Measurements from ENCODE around the gene SEC22C.

The SEC22C gene

DNA sequence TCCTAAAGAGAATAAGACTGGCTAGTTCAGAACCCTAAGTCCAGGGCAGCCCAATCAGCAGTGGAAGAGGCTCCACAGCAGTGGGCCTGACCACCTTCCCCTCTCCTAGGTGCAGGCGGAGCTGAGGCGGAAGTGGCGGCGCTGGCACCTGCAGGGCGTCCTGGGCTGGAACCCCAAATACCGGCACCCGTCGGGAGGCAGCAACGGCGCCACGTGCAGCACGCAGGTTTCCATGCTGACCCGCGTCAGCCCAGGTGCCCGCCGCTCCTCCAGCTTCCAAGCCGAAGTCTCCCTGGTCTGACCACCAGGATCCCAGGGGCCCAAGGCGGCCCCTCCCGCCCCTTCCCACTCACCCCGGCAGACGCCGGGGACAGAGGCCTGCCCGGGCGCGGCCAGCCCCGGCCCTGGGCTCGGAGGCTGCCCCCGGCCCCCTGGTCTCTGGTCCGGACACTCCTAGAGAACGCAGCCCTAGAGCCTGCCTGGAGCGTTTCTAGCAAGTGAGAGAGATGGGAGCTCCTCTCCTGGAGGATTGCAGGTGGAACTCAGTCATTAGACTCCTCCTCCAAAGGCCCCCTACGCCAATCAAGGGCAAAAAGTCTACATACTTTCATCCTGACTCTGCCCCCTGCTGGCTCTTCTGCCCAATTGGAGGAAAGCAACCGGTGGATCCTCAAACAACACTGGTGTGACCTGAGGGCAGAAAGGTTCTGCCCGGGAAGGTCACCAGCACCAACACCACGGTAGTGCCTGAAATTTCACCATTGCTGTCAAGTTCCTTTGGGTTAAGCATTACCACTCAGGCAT lies 45.6 kb downstream of the SEC22C start:
- DNase-seq (ENCODE audit: low read depth): no peak

- DNase-seq (ENCODE audit: low read depth): no peak
Observed at GRCh38 chr3:42533161-42533897, 48.4 kb downstream of the SEC22C start.

GRCh38 chr3:42532229-42532628 lies 49.5 kb downstream of the SEC22C start:
- DNase-seq (ENCODE audit: low read depth): no peak

GRCh38 chr3:42531470-42531869 lies 50.3 kb downstream of the SEC22C start:
- DNase-seq (ENCODE audit: low read depth): no peak

DNA sequence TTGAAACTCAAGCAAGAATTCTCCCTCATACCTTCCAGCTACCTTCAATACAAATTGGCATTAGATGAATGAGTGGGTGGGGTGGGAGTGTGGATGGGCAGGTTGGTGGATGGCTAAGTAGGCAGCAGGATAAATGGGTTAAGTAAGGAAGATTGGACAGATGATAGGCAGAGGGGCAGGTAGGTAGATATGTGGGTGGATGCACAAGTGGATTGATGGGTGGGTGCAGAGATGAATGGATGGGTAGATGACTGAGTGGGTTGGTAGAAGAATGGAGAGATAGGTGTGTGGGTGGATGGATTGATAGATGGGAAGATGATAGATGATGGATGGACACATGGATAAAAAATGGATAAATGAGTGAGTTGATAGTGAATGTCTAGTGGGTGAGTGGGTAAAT lies 51.7 kb downstream of the SEC22C start:
- DNase-seq (ENCODE audit: low read depth): no peak

DNA sequence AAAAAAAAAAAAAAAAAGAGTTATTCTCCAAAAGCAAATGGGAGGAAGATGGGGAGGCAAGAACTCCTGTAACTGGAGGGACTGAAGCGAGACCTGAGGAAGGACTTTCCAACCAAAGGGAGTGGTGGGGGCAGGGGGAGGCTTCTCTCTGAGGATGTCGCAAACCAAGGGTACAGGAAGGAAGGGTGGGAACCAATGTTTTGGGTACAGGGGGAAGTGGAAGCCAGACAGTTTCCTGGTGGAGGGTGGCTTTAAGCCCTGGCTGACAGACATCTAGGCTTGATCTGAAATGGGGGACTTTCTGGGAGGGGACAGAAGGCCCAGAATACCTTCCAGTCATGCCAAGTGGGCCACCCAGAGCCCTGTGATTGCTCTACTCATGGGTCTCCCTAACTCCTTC lies 52.3 kb downstream of the SEC22C start:
- DNase-seq (ENCODE audit: low read depth): no peak

DNA sequence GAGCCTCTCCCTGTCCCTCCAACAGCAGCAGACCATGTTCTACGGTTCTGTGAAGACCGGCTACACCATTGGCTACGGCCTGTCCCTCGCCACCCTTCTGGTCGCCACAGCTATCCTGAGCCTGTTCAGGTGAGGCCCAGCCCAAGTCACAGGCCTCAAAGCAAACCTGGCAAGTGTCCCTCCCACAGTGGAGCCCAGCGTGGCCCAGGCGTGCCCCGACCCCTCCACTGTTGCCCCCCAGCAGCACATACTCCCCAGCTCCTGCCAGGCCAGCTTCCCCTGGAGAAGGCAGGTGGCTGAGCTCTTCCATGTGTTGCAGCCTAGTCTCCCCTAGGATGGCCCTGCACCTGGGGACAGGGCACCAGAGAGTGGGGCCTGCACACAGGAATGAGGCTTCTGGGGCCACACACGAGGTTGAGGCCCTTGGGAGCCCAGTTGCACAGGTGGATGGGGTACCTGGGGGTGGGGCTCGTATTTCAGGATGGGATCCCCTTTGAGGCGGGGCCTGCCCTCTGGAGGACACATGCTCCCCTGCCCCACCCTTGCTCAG lies 54.3 kb downstream of the SEC22C start:
- no peak for DNase-seq (ENCODE audit: low read depth)

DNA sequence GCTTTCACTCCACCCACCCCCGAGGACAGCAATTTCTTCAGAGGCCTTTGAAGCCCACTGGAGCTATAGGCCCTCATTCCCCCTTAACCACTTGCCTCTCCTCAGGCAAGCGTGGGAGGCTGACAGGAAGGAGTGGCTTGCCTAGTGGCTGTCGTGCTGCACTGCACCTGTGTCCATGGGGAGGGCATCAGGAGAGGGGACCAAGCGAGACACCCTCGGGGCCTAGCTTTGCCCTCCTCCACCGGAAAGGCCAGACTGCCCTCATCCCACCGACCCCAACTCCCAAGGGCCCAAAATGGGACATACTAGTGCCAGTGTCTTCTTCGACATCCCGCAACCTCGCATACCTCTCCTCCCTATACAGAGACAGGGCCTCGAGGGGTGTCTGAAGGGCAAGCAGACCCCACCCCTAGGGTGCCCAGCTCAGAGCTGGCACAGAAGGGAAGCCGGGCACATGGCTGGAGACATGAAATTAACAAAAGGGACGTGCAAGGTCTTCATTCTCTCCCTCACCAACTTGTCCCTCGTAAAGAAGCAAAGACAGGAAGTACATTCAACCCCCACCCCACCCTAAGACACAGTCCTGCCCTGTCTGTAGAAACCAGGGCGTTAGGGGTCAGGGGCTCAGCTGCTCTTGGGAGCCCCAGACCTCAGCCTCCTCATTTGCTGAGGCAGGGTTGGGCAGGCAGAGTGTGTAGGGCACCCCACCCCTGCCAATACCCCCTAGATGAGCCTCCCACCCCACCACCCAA lies 55.0 kb downstream of the SEC22C start:
- no peak for DNase-seq (ENCODE audit: low read depth)

DNA sequence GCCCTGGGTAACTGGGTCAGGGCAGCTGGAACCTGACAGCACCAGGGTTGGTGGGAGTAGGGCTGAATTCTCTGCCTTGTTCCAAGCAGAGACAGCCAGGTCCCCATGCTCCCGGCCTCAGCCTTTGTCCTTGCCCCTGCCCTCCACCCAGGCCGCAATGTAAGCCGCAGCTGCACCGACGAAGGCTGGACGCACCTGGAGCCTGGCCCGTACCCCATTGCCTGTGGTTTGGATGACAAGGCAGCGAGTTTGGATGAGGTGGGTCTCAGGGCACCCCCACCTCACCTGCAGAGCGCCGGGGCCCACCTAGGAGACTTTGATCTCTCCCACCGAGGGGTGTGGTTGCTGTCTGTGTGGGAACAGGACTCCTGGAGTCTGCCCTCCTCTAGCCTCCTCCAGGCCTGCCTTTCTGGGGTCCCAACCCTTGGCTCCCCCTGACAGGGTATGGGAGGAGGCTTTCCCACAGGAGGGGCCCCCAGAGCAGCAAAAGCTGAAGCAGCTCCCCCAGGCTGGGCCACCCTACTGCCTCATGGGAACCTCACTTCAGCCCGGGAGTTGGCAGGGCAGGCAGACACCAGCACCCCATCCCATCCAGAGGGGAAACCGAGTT lies 55.9 kb downstream of the SEC22C start:
- DNase-seq (ENCODE audit: low read depth): no peak

- no peak for DNase-seq (ENCODE audit: low read depth)
Observed at GRCh38 chr3:42525212-42525611, 56.6 kb downstream of the SEC22C start.

DNA sequence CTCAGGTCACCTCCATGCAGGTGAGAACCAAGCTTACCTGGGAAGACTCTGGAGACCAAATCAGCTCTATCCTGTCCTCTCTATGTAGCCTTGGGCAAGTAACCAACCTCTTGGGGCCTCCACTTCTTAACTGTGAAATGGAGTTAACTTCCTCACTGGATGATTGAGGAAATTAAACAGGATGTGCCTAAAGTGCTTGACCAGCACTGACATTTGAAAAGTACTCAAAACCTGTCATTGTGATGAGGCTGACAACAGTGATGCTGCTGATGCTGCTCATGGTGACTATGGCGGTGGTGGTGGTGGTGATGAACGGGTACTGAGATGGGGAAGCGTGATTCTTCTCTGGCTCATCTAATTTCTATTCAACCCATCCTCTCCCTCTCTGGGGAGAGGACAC lies 57.0 kb downstream of the SEC22C start:
- no peak for DNase-seq (ENCODE audit: low read depth)

DNA sequence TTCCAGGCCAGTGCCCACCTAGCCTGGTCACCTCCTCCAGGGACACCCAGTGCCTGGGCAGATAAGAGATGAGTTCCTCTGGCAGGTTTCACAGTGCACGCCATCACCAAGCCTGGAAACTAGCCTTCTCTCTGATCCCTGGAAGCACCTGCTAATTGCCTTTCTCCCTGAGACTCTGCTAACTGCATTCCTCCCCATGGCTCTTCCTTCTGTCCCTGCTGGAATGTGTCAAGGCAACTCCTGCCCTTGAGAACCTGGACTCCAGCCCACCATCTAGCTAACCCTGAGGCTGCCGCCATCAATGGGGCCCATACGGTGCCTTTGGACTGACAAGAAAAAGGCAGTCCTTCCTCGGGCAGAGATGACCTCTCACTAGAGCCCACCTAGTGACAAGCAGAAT lies 60.9 kb downstream of the SEC22C start:
- DNase-seq (ENCODE audit: low read depth): no peak

- DNase-seq (ENCODE audit: low read depth): no peak
Observed at GRCh38 chr3:42520336-42520735, 61.4 kb downstream of the SEC22C start.

- no peak for DNase-seq (ENCODE audit: low read depth)
Observed at GRCh38 chr3:42519568-42519962, 62.2 kb downstream of the SEC22C start.

GRCh38 chr3:42518800-42519567 lies 62.8 kb downstream of the SEC22C start:
- no peak for DNase-seq (ENCODE audit: low read depth)

DNA sequence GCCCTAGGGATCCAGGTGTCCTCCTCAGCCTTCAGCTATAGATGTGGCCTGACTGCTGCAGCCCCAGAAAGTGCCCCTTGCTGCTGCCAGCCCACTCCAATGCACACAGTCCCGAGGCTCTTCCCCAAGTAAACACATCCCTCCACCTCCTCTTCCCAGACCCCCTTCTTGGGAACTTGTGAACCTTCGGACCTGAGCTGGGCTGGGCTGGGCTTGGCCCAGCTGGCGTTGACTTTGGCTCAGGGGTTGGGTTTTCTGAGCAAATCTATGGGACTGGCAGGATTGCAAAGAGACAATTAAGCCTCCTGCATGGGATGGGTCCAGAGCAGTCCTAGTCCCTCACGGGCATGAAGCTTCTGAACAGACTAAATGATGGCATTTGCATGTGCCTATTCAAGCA lies 64.7 kb downstream of the SEC22C start:
- DNase-seq (ENCODE audit: low read depth): no peak

- DNase-seq (ENCODE audit: low read depth): no peak
Observed at GRCh38 chr3:42516443-42516842, 65.3 kb downstream of the SEC22C start.

DNA sequence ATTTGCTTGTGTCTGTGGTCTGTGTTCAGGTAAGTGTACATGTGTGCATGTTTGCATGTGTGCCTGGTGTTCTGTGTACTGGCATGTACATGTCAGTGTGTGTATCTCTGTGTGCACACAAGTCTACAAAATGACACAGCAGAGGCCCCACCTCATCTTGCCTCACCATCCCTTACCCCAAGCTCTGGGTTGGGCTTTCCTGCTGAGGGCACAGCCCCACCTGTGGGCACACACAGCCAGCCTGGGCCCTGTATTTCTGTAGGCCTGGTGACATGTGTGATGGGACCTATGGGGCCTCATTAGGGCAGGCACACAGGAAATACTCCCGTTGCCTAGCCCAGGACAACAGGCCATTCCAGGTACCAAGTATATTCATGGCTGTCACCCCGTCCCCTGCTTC lies 65.8 kb downstream of the SEC22C start:
- DNase-seq (ENCODE audit: low read depth): no peak

DNA sequence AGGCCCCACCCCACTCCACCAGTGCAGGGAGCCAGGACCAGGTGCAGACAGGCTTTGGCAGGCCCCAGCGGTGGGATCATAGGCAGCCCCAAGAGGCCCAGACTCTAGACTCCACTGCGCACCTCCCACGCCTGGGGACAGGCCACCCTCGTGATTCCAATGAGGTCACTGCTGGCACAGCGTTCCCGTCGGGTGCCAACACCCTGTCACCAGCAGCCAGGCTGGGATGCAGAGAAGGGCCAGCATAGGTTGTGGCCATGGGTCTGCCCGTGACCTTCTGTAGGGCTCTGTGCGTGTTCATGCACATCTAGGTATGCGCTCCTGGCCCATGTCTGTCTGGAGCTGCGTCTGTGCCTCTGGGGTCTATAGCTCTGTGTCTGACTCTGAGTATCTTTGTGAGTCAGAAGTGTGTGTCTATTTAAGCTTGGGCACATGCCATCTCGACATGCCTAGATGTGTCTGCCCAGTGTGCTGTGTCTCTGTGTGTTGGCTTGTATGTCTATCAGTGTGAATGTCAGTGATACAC lies 66.3 kb downstream of the SEC22C start:
- no peak for DNase-seq (ENCODE audit: low read depth)

- no peak for DNase-seq (ENCODE audit: low read depth)
Observed at GRCh38 chr3:42514876-42515275, 66.9 kb downstream of the SEC22C start.

GRCh38 chr3:42513521-42513920 lies 68.2 kb downstream of the SEC22C start:
- DNase-seq (ENCODE audit: low read depth): no peak

All from non-pigmented ciliary epithelial cell (primary cell).